Vagina (tissue), 2 donors: ENCODE results near the gene RHOT2.

ENCODE experiments used
- POLR2A ChIP-seq, 2 donors: fragments of 450-650 bp; IDR thresholded peaks; one replicate each; pipeline ENCODE4 v1.6.1; 2017; ENCODE audit warnings: antibody characterized with exemption in 2 of 2, mild to moderate bottlenecking in 2 of 2, moderate library complexity in 2 of 2
- POLR2AphosphoS5 ChIP-seq, 2 donors: sonication (generic); formaldehyde crosslinking; IDR thresholded peaks; one replicate each; pipeline ENCODE4 v1.9.0; 2017; ENCODE audit warnings: antibody characterized with exemption in 2 of 2, mild to moderate bottlenecking in 2 of 2, low read depth in 1 of 2; ENCODE audit not compliant: insufficient read depth in 1 of 2
- TF ChIP-seq, protein P1 (sequence below), 3 experiments: fragments of 450-650 bp in 2 of 3; fragments of 200-600 bp in 1 of 3; sonication (generic) in 1 of 3; IDR thresholded peaks; one replicate each; pipeline ENCODE4 v1.5.1; 2017 to 2019; ENCODE audit warnings: antibody characterized with exemption in 3 of 3, mild to moderate bottlenecking in 2 of 3, moderate library complexity in 2 of 3

DNA sequence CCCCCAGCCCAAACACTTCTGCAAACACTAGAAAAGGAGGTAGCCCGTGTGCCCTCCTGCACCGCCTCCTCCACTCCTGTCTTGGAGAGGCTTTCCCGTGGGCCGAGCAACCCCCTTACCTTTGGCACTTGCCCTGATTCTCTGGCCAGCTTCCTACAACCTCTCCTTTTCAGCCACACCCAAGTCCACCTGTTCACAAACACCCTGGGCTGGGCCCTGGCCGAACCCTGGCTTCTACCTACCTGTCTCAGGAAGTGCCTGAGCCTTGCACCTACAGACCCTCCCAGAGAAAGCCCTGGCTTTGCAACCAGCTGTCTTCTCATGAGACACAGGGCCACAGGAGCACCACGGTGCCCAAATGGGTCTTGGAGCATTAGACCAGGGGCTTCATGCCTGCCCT is 51.0 kb downstream of the RHOT2 start:
- TF ChIP-seq POLR2AphosphoS5 (IDR thresholded peaks at IDR 0.05; ENCODE audit: insufficient read depth in 1 of 2, low read depth in 1 of 2) (no peak), POLR2A (IDR thresholded peaks at IDR 0.05) (no peak)
- TF ChIP-seq, protein P1, sequence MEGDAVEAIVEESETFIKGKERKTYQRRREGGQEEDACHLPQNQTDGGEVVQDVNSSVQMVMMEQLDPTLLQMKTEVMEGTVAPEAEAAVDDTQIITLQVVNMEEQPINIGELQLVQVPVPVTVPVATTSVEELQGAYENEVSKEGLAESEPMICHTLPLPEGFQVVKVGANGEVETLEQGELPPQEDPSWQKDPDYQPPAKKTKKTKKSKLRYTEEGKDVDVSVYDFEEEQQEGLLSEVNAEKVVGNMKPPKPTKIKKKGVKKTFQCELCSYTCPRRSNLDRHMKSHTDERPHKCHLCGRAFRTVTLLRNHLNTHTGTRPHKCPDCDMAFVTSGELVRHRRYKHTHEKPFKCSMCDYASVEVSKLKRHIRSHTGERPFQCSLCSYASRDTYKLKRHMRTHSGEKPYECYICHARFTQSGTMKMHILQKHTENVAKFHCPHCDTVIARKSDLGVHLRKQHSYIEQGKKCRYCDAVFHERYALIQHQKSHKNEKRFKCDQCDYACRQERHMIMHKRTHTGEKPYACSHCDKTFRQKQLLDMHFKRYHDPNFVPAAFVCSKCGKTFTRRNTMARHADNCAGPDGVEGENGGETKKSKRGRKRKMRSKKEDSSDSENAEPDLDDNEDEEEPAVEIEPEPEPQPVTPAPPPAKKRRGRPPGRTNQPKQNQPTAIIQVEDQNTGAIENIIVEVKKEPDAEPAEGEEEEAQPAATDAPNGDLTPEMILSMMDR (IDR thresholded peaks at IDR 0.05): no peak
